MM.1S (cell line): ENCODE data around the gene ZFYVE26.

Experiments
- CTCF ChIP-seq: fragments of 300-600 bp; sonication (generic); IDR thresholded peaks from 2 replicates; pipeline ENCODE4 v1.5.1; 2016; ENCODE audit warnings: antibody characterized with exemption, low read length, mixed read lengths
- EZH2 ChIP-seq: fragments of 300-600 bp; sonication (generic); optimal IDR thresholded peaks from 2 replicates; pipeline ENCODE3; 2017; ENCODE audit warnings: low read depth, mild to moderate bottlenecking, antibody characterized with exemption, low read length, mixed read lengths
- EZH2phosphoT487 ChIP-seq: fragments of 300-600 bp; sonication (generic); IDR thresholded peaks from 2 replicates; pipeline ENCODE4 v1.6.1; 2018; ENCODE audit warnings: antibody characterized with exemption, low read length

- TF ChIP-seq CTCF = no peak
- no peak for TF ChIP-seq EZH2
- no peak for TF ChIP-seq EZH2phosphoT487
Observed at GRCh38 chr14:67859169-67859749, 42.9 kb upstream of the ZFYVE26 start.
